ENCODE results near the gene SUFU.

DNA sequence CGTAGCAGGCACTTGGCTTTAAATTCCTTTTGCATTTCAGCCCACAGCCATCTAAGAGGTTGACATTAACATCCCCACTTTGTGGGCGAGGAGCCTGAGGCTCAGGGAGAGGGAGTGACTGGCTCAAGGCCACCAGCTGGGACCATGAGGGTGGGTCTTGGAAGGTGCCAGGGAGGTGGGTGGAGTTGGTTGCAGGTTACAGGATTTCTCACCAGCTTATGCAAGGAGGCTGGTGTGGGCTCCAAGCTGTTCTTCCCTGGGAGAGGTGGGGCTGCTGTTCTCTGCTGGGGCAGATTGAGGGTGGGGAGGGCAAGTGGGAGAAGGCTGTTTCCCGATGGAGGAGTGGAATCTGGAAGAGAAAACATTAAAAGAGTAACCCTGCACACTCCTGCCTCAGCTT, 38.3 kb upstream of the SUFU start:
- no peak for TF ChIP-seq GATA3 (IDR thresholded peaks at IDR 0.05; ENCODE audit: low read depth, low read length)
- no peak for TF ChIP-seq GATA2 (IDR thresholded peaks at IDR 0.05; ENCODE audit: low read depth, low read length)

All from SH-SY5Y (cell line).